HG03108 (cell line): Measurements from ENCODE around the gene EHMT1.
A peak's percentile ranks its signal among the peaks of the same experiment; 100 is the strongest.
"Not testable (repeated sequence)": the region's sequence is repeated elsewhere in the genome, so short reads cannot be mapped to it uniquely, and the experiment has no call there.

Experiments used
- ATAC-seq: cut with Tn5 transposase; IDR thresholded peaks from one replicate; pipeline ENCODE4 v1.9.1; 2021; ENCODE audit warnings: moderate library complexity; ENCODE audit not compliant: unreplicated experiment

EHMT1 gene

DNA sequence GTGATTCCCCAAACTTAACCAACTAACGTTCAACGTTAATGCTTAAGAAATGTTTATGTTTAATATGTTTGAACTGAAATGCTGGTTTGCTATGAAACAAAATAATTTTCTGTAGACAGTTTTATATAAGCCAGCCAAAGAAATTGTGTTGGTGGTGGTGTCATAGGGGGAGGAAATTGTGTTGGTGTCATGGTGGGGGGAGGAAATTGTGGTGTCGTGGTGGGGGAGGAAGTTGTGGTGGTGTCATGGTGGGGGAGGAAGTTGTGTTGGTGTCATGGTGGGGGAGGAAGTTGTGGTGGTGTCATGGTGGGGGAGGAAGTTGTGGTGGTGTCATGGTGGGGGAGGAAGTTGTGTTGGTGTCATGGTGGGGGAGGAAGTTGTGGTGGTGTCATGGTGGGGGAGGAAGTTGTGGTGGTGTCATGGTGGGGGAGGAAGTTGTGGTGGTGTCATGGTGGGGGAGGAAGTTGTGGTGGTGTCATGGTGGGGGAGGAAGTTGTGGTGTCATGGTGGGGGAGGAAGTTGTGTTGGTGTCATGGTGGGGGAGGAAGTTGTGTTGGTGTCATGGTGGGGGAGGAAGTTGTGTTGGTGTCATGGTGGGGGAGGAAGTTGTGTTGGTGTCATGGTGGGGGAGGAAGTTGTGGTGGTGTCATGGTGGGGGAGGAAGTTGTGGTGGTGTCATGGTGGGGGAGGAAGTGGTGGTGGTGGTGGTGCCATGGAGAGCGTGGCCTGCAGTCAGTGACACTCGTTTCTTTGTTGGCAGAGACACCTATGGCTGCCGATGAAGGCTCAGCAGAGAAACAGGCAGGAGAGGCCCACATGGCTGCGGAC is 97.3 kb downstream of the EHMT1 start:
- ATAC-seq: not testable (repeated sequence)

DNA sequence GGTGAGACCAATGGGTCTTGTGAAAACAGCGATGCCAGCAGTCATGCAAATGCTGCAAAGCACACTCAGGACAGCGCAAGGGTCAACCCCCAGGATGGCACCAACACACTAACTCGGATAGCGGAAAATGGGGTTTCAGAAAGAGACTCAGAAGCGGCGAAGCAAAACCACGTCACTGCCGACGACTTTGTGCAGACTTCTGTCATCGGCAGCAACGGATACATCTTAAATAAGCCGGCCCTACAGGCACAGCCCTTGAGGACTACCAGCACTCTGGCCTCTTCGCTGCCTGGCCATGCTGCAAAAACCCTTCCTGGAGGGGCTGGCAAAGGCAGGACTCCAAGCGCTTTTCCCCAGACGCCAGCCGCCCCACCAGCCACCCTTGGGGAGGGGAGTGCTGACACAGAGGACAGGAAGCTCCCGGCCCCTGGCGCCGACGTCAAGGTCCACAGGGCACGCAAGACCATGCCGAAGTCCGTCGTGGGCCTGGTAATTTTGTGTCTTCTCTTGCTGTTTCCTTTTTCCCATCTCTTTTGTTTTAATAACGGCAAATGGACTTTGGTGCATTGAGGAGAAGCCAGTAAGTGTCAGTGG is 98.0 kb downstream of the EHMT1 start:
- ATAC-seq: no peak

DNA sequence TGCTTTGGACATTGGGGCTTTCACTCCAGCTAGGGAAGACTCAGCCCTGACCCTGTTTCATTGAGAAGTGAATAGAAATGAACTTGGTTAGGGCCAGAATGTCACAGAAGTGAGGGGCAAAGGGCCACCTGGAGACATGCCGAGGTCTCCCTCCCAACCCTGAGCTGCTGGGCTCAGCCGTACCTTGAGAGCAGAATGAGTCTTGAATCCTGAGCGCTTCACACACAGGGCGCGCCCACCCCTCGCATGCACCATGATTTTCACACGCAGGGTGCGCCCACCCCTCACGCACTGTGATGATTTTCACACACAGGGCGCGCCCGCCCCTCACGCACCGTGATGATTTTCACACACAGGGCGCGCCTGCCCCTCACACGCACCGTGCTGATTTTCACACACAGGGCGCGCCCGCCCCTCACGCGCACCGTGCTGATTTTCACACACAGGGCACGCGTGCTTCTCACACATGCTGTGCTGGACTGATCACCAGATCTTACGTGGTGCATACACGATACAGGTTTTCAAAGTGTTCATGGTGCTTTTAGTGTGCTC is 99.0 kb downstream of the EHMT1 start:
- no peak for ATAC-seq

DNA sequence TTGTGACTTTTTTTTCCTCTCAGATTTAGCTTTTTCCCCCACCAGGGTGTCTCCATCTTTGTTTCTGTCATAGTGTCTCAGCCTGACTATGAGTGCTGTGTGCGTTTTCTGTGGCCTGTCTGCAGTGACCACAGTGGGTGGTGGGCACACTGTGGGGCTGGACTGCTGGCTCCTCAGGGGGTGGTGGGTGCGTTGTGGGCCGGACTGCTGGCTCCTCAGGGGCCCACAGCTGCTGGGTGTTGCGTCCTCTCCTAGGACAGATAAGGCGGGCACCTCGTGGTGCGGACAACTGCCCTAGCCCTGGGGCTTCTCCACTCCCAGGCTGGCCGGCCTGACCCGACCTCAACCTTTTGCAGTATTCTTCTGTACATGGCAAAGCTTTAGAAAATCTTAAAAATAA is 100.4 kb downstream of the EHMT1 start:
- ATAC-seq: no peak

DNA sequence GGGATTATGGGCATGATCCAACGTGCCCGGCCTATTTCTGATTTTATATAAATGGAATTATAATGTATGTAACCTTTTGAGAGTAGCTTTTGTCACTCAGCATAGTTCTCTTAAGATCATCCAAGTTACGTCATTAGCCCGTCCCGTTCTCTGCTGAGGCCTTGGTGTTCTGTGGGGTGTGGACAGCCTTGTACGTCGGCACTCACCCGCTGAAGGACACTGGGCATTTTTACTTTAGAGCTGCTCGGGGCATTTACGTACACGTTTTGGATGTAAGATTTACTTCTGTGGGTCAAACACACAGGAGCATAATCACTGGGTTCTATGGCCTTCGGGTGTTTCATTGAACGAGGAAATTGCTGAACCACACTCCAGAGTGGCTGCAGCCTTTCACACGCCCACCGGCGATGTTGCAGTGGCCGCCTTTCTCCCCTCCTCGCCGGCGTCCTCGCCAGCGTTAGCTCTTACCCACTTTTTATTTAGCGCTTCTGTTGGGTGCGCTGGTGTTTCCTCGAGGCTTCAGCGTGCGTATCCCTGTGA is 101.8 kb downstream of the EHMT1 start:
- ATAC-seq: no peak

DNA sequence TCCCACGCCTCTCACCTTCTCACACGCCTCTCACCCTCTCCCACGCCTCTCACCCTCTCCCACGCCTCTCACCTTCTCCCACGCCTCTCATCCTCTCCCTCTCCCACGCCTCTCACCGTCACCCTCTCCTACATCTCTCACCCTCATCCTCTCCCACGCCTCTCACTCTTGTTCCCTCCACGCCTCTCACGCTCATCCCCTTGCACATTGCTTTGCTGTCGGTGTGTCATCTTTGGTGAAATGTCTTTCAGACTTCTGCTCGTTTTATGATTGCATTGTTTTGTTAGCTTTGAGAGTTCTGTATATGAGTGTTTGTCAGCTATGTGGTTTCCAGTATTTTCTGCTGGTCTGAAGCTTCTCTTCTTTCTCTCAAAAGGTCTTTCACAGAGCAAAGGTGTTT is 102.7 kb downstream of the EHMT1 start:
- ATAC-seq: no peak

DNA sequence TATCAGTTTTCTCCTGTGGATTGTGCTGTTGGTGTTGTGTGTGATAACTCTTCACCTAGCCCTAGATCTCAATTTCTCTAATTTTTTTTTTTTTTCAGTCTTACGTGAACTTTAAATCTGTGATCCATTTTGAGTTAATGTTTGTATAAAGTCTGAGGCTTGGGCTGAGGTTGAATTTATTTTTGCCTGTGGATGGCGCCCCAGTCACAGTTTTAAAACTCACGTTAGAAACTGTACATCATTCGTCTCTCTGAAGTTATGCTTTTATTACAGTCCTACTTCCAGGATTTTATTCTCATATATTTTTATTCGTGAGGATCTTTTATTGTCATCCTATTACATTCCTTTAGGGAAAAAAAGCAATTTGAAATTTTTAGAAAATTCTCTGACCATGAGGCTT is 103.1 kb downstream of the EHMT1 start:
- no peak for ATAC-seq

DNA sequence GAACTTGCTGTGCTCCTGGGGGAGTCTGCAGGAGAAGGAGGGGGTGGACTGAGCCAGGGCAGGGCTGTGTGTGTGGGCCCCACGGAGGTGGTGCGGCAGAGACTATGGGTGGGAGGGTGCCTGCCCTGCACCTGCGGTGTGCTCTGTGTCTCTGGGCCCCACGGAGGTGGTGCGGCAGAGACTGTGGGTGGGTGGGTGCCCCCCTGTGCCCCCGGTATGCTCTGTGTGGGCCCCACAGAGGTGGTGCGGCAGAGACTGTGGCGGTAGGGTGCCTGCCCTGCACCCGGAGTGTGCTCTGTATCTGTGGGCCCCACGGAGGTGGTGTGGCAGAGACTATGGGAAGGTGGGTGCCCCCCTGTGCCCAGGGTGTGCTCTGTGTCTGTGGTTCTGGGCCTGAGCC is 103.7 kb downstream of the EHMT1 start:
- ATAC-seq: no peak

DNA sequence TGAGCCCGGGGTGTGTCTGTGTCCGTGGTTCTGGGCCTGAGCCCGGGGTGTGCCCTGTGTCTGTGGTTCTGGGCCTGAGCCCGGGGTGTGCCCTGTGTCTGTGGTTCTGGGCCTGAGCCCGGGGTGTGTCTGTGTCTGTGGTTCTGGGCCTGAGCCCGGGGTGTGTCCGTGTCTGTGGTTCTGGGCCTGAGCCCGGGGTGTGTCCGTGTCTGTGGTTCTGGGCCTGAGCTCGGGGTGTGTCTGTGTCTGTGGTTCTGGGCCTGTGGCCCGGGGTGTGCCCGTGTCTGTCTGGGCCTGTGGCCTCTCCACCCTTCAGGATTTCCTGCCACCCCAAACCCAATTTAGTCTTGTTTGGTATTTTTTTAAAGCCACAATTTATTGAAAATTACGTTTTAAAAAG is 104.6 kb downstream of the EHMT1 start:
- ATAC-seq: not testable (repeated sequence)

DNA sequence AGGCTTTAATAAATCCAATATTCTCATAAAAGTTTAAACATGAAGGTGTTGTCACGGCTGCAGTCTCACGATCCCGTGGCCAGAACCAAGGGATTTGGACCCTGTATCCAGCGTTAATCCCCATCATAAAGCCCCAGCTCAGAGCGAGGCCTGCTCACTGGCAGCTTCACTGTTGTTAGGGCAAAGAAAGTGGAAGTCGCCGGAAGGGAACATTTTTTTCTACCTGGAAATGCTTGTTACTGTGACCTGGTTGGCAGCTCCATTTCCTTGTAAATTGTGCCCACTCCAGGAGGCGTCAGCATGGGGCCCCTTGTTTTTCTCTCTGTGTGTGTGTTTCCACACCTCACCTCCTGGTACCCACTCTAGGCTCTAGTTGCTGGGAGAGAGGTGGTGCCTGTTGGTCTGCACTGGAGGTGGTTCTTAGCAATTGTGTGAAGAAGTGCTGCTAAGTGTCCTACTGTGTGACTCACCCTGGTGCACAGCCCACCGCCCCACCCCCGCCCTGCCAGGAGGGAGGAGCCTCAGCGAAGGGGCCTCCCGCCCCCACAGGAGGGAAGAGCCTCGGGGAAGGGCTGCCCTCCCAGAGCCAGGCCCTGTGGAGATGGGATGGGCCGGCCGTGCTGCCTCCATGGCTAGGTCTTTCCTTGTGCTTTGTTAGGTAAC is 105.1 kb downstream of the EHMT1 start:
- no peak for ATAC-seq

DNA sequence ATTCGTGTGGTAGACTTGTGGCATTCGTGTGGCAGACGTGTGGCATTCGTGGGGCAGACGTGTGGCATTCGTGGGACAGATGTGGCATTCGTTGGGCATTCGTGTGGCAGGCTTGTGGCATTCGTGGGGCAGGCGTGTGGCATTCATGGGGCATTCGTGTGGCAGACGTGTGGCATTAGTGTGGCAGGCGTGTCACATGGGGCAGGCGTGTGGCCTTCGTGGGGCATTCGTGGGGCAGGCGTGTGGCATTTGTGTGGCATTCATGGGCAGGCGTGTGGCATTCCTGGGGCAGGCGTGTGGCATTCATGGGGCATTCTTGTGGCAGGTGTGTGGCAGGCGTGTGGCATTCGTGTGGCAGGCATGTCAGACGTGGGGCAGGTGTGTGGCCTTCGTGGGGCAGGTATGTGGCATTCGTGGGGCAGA is 106.0 kb downstream of the EHMT1 start:
- no peak for ATAC-seq

DNA sequence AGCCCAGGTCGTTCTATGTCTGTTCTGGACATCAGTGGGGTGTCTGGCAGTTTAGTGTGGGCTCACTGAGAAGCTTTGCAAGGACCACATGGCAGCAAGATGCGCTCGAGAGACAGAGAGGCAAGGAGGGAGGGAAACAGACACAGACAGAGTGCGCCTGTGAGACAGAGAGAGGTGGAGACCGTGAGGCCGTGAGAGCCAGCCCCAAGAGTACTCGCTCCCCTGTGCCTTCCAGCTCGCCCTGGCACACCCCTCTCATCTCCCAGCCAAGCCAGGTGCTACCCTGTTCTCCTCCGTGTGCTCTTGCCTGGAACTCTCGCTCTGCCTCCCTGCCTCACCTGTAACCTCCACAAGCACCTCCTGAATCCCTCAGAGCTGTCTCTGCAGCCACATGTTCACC is 106.8 kb downstream of the EHMT1 start:
- no peak for ATAC-seq

DNA sequence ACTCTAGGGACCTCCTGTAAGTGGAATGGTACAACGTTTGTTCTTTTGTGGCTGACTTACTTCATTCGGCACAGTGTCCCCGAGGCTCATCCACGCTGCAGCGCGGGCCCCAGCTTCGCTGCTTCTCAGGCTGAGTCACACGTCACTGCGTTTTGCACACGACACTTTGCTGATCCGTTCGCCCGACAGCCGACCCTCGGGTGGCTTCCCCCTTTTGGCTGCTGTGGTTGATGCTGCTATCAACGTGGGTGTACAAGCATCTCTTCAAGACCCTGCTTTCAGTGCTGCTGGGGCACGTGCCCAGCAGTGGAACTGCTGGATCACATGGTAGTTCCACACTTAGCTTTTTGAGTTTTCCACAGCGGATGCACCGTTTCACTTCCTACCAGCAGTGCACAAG is 107.5 kb downstream of the EHMT1 start:
- ATAC-seq: peak; percentile 82

DNA sequence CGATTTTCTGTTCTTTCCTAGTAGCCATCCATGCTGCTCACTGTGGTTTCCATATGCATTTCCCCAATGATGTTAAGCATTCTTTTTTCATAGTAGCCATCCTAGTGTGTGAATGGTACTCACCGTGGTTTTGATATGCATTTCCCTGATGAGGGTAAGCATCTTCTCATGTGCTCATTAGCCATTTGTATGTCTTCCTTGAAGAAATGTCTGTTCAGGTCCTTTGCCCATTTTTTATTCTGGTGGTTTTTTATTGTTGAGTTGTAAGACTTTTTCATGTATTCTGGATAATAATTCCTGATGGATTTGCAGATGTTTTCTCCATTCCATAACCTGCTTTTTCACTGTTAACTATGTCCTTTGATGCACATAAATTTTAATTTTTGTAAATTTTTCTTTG is 108.0 kb downstream of the EHMT1 start:
- no peak for ATAC-seq

DNA sequence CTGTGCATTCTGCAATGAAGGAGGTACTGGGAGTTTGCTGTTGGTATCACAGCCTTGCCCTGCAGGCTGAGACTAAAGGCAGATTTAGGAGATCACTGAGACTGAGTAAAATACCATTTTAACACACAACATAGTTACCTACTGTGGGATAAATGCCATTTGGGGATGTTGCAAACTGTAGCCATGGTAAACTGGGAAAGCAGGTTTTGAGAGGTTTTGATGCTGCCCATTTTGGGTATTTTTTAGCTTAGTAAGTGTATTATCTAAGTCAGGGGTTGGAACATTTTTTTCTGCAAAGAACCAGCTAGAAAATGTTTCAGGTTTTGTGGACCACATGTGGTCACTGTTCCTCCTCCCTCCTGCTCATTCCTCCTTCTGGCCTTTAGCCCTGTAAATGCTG is 108.9 kb downstream of the EHMT1 start:
- ATAC-seq: no peak

DNA sequence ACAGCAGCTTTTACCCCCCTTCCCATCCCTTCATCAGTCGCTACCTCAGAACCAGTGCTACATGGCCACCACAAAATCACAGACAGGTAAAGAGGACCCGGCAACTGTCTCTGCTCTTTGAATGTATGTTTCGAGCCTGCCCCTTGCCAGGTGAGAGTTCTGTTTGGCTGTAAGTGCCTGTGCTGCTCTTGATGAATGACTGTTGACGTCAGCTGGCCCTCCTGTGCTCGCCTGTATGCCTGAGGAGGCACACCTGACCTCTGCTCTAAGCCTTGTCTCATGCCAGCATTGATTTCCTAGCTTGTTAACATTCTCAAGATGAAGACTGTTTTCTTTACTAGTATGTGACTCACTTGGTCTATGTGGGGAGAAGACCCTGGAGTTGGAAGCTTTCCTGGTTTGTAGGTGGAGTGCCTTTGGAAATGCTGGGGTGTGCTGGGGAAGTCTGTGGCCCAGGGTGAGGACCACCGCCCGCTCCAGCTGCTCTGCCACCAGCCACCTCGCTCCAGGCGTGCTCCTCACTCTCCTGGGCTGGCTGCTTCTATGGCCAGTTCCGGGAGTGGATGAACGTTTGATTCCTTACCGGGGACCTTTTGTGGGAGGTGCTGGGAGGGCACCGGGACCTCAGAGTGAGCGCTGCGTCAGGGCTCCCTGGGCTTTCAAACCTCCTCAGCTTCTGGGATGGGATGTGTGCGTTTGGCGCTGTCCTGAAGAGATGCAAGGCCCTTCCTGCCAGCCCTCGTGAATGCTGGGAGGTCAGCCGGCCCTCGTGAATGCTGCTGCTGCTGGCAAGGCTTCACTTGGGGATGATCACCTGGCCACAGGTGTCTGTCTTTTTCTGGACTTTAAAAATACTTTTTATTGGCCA is 109.9 kb downstream of the EHMT1 start:
- ATAC-seq: no peak

DNA sequence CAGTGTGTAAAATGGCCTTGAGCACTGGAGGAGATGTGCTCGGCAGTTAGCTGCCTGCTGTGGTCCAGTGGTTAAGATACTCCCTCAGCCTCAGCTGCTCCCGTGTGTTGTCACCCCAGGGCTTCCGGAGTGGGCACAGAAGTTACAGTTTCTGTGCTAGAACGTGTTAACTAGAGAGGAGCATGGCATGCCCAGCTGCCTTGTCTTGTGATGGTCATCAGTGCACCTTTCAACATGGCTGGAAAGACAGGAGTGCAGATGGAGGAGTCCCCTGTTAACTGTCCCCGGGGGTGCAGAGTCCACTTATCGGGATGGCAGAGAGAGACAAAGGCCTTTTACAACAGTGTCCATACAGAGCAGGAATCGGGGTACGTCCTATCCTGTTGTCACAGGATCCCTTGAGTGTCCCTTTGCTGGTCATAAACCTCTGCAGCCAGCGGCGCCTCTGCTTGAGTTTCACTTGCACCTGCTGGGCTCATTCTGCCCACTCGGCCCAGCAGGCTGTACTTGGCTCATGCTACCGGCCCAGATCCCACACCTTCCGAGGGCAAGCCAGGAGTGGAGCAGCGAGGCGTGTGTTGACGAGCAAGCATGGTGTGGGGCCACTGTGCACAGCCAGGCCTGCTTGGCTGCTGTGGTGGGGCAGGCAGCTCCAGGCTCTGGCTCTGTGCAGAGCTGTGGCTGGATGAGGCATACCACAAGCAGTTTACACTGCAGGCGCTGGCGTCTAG is 112.6 kb downstream of the EHMT1 start:
- ATAC-seq: no peak

DNA sequence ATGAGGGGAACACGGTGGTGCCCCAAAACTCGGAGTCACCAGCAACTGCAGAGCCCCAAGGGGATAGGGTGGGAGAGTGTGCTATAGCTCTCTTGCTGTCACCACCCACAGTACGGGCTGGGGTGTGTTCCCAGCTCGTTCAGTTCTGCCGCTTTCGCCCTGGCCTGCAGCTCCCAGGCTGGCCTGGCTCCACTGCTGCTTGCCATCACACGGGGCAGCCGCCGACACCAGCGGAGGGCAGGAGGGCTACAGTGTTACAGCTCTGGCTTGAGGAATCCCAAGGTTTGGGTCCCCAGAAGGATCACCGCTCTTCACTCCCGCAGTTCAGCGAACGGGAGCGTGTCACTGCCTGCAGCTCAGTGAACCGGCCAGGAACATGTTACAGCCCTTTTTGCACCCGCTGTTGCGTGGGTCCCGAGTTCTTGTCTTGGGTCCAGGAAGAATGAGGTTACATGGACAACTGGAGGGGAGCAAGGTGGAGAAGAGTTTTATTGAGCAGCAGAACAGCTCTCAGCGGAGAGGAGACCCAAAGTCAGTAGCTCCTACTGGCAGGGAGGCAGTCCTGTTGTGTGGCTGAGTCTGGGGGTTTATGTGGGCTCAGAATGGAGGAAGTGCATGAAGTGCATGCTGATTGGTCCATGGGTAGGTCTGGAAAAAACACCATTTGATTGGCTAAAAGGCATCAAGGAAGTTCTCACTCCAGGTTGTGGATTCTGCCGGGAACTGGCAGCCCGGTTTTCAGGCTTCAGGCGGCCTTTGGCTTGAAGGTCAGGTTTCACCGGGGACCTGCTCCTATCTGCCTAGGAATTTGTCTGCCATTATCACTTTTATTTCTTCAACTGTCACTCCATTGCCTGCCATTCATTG is 113.4 kb downstream of the EHMT1 start:
- ATAC-seq: no peak

DNA sequence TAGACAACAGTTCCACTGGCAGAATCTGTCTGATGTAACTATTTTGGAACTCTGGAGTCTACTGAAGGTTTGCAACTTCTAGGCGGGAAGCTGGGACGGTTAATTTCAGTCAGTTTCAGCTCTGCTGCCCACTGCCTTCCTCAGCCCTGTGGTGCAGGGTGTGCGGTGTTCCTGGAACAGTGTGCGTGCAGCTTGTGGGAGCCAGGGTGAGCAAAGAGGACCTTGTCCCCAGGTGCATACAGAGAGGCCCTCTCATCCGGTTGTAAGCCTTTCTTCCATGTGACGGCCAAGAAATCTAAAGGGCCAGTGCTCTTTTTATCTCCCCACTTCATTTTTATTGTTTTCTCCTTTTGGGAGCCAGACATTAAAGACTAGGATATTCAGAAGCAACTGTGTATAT is 114.6 kb downstream of the EHMT1 start:
- ATAC-seq: no peak
